Measurements from ENCODE around the gene RAD51D.

Gene RAD51D

DNA sequence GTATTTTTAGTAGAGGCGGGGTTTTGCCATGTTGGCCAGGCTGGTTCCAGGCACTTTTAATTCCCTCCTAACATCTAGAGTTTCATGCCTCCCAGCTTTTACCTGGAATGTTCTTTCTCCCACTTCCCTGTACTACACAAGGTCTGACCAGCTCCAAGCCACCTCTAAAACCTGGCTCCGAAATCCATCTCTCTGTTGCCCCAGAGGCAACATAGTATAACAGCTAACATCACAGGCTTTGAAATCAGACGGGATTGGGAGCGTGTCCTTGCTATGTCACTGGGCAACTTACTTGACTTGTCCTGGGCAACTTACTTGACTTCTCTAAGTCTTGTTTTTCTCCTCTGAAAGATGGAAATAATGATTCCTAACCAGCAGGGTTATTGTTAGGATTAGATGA is 43.1 kb upstream of the RAD51D start:
- no peak overlapping the region for H3K4me3 ChIP-seq (ENCODE audit: control insufficient read depth, low read depth, low read length)
- no peak for DNase-seq (ENCODE audit: low read depth)
- TF ChIP-seq, protein P1, sequence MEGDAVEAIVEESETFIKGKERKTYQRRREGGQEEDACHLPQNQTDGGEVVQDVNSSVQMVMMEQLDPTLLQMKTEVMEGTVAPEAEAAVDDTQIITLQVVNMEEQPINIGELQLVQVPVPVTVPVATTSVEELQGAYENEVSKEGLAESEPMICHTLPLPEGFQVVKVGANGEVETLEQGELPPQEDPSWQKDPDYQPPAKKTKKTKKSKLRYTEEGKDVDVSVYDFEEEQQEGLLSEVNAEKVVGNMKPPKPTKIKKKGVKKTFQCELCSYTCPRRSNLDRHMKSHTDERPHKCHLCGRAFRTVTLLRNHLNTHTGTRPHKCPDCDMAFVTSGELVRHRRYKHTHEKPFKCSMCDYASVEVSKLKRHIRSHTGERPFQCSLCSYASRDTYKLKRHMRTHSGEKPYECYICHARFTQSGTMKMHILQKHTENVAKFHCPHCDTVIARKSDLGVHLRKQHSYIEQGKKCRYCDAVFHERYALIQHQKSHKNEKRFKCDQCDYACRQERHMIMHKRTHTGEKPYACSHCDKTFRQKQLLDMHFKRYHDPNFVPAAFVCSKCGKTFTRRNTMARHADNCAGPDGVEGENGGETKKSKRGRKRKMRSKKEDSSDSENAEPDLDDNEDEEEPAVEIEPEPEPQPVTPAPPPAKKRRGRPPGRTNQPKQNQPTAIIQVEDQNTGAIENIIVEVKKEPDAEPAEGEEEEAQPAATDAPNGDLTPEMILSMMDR (IDR thresholded peaks at IDR 0.05; ENCODE audit: control insufficient read depth, insufficient read depth, low read depth, low read length, missing control alignments): no peak

DNA sequence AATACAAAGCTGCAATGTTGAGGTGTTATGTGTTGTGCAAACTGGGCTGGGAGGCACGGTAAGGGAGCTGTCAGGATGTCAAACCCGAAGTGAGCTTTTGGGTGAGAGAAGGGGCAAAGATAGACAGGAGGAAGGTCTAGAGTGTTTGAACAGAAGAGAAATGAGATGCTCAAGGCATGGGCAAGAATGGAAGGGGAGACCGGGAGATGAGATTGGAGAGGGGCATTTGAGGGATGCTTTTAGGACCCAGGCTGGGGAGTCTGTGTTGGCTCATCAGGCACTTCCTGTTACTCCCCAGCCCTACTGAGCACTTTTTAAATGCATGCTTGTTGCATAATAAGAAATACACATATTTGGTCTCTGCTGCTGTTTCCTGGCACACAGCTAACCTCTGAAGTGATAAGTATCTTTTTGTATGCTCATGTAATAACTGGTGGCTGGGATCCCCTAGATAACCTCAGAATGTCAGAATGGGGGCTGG is 41.7 kb upstream of the RAD51D start:
- TF ChIP-seq, protein P1 (IDR thresholded peaks at IDR 0.05; ENCODE audit: control insufficient read depth, insufficient read depth, low read depth, low read length, missing control alignments): no peak
- DNase-seq (ENCODE audit: low read depth): no peak
- no peak overlapping the region for H3K4me3 ChIP-seq (ENCODE audit: control insufficient read depth, low read depth, low read length)

GRCh38 chr17:35160354-35161201 is 40.9 kb upstream of the RAD51D start:
- no peak overlapping the region for H3K4me3 ChIP-seq (ENCODE audit: control insufficient read depth, low read depth, low read length)
- TF ChIP-seq, protein P1 (IDR thresholded peaks at IDR 0.05; ENCODE audit: control insufficient read depth, insufficient read depth, low read depth, low read length, missing control alignments): no peak

GRCh38 chr17:35159940-35160339 is 40.3 kb upstream of the RAD51D start:
- DNase-seq (ENCODE audit: low read depth): no peak
- TF ChIP-seq, protein P1 (IDR thresholded peaks at IDR 0.05; ENCODE audit: control insufficient read depth, insufficient read depth, low read depth, low read length, missing control alignments): no peak

More at GRCh38 chr17:35160354-35161201, 40.9 kb upstream of the RAD51D start:
- DNase-seq (ENCODE audit: low read depth): no peak

DNA sequence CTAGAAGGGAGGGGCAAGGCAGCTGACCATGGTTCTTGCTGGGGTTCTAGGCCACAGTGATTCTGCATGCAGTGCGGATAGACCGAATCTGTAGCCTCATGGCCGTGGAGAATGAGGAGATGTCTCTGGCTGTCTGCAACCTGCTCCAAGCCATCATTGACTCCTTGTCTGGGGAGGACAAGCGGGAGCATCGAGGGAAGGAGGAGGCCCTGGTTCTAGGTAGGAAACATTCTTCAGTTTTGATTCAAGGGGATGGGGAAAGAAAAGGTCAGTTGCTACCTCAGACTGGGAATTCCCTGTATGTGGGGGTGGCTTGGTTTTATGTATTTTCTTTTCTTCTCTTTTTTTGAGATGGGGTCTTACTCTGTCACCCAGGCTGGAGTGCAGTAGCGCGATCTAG is 35.6 kb upstream of the RAD51D start:
- TF ChIP-seq, protein P1 (IDR thresholded peaks at IDR 0.05; ENCODE audit: control insufficient read depth, insufficient read depth, low read depth, low read length, missing control alignments): no peak
- H3K4me3 ChIP-seq (ENCODE audit: control insufficient read depth, low read depth, low read length): no peak overlapping the region
- no peak for DNase-seq (ENCODE audit: low read depth)

More at GRCh38 chr17:35159940-35160339, 40.3 kb upstream of the RAD51D start:
- no peak overlapping the region for H3K4me3 ChIP-seq (ENCODE audit: control insufficient read depth, low read depth, low read length)

GRCh38 chr17:35154196-35155165 is 34.8 kb upstream of the RAD51D start:
- TF ChIP-seq, protein P1 (IDR thresholded peaks at IDR 0.05; ENCODE audit: control insufficient read depth, insufficient read depth, low read depth, low read length, missing control alignments): no peak
- no peak overlapping the region for H3K4me3 ChIP-seq (ENCODE audit: control insufficient read depth, low read depth, low read length)
- DNase-seq (ENCODE audit: low read depth): no peak
